Osteoblast (primary cell): ENCODE data around the gene DIRAS1. TPM values are rescaled to one million over a fixed set of nuclear protein-coding genes. Genes with fewer than 3 reads are reported as not detected.

Experiments used
- DNase-seq: peaks from one replicate; pipeline ENCODE4 v3.0.0; 2011; ENCODE audit warnings: low spot score, mixed read lengths; ENCODE audit not compliant: insufficient read length; ENCODE audit errors: missing footprints
- H2AFZ ChIP-seq: 2 replicates; pipeline ENCODE4 v1.6.0; 2011; ENCODE audit warnings: mild to moderate bottlenecking, low read length
- H3K27ac ChIP-seq: 2 replicates; pipeline ENCODE4 v1.5.1; 2011; ENCODE audit warnings: mild to moderate bottlenecking, low read depth, low read length, moderate library complexity
- H3K27me3 ChIP-seq: 2 replicates; pipeline ENCODE4 v1.6.0; 2012; ENCODE audit warnings: mild to moderate bottlenecking, control low read depth, inconsistent platforms, low read length, moderate library complexity; ENCODE audit not compliant: insufficient read depth
- H3K36me3 ChIP-seq: 2 replicates; pipeline ENCODE4 v1.5.1; 2011; ENCODE audit warnings: mild to moderate bottlenecking, low read length, control low read depth, moderate library complexity; ENCODE audit not compliant: insufficient read depth
- H3K4me1 ChIP-seq: 2 replicates; pipeline ENCODE4 v1.5.1; 2011; ENCODE audit warnings: mild to moderate bottlenecking, low read length, control low read depth, moderate library complexity; ENCODE audit not compliant: insufficient read depth
- H3K4me2 ChIP-seq: 2 replicates; pipeline ENCODE4 v1.6.0; 2011; ENCODE audit warnings: mild to moderate bottlenecking, low read length; ENCODE audit not compliant: insufficient read depth
- H3K4me3 ChIP-seq: fragments of 200-600 bp; sonication (generic); 3 replicates; pipeline ENCODE4 v1.5.1; 2012; ENCODE audit warnings: mild to moderate bottlenecking, low read length, inconsistent platforms; ENCODE audit not compliant: insufficient read depth
- H3K79me2 ChIP-seq: 2 replicates; pipeline ENCODE4 v1.6.0; 2012; ENCODE audit warnings: mild to moderate bottlenecking, low read length, control low read depth, inconsistent platforms; ENCODE audit not compliant: insufficient read depth
- H3K9me3 ChIP-seq: 2 replicates; pipeline ENCODE4 v1.5.1; 2011; ENCODE audit warnings: low read depth, low read length, control low read depth
- H4K20me1 ChIP-seq: 2 replicates; pipeline ENCODE4 v1.6.0; 2012; ENCODE audit warnings: mild to moderate bottlenecking, low read length, control low read depth; ENCODE audit not compliant: insufficient read depth
- total RNA-seq: library from RNA; depleted of rRNA; stranded (reverse); fragments of >200 nt; gene quantifications from 2 replicates; pipeline ENCODE4 v1.2.3, GENCODE V29; 2012
- TF ChIP-seq, protein P1 (sequence below): IDR thresholded peaks from 2 replicates; pipeline ENCODE4 v1.5.1; 2011; ENCODE audit warnings: mild to moderate bottlenecking, low read depth, low read length, moderate library complexity; ENCODE audit errors: extremely low read depth

Gene DIRAS1
- total RNA-seq, 1 donor = 14.8 TPM

DNA sequence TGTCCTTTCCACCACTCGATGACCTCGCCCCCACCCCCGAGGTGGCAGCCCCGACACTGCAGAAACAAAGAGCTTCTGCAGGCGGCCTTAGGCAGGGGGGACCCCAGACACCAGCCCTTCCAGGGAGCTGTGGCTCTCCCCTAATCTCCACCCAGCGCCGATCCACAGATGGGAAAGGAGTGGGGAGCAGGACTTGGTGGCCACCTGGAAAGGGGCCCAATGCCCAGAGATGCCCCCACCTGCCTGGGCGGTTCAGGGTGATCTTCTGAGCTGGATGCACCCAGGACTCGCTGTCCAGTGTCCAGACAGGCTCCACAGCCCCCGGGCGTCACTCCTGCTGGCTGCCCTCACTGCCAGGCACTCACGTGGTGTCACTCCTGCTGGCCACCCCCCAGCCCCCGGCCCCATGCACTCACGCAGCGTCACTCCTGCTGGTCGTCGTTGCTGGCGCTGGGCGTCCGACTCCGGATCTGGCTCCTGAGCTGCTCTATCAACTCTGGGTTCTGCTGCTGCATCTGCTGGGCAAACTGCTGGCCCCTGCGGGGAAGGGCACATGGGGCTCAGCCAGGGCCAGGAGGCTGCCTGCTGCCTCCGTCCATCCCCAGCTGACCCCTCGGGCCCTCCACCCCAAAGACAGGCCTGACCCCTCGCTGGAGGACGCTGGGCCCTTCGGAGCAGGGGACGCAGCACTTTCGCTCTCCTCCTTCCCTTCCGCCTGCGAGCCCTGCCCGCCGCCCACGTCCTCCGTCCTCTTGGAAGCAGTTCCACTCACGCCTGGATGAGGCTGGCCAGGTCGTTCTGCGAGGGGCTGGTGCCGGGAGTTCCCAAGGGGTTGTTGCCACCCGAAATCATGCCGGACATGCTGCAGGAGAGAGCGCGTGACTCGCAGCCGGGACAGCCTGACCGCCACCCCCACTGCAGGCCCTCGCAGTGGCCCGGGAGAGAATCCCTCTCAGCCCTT, 36.0 kb upstream of the DIRAS1 start:
- peaks cover 39% of the 10 kb centered on the region for H3K36me3 ChIP-seq
- peaks cover 2% of the 10 kb centered on the region for H4K20me1 ChIP-seq
- H3K4me1 ChIP-seq = no peaks in the 10 kb centered on the region

DNA sequence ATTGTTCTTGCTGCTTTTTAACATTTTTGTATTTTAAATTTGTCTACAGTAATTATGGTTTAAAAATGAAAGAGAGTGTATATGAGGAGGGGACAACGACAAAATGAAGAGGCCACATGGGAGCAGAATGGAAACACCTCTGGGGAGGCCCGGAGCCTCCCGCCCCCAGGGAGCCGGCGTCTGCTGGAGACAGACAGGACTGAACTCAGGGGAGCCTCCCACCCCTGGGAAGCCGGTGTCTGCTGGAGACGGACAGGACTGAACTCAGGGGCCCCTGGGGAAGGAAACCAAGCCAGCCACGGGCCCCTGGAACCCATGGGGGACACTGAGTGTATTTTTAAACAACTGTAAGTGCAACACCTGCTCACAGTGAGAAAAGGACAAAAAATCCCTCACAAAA, 35.3 kb upstream of the DIRAS1 start:
- no peak overlapping the region for H3K4me2 ChIP-seq
- no peaks in the 10 kb centered on the region for H3K79me2 ChIP-seq
- peaks cover 2% of the 10 kb centered on the region for H4K20me1 ChIP-seq
- H3K36me3 ChIP-seq = peaks cover 37% of the 10 kb centered on the region
- H3K27ac ChIP-seq = no peak overlapping the region
- no peaks in the 10 kb centered on the region for H3K4me1 ChIP-seq
- no peaks in the 10 kb centered on the region for H3K27me3 ChIP-seq
- TF ChIP-seq, protein P1, sequence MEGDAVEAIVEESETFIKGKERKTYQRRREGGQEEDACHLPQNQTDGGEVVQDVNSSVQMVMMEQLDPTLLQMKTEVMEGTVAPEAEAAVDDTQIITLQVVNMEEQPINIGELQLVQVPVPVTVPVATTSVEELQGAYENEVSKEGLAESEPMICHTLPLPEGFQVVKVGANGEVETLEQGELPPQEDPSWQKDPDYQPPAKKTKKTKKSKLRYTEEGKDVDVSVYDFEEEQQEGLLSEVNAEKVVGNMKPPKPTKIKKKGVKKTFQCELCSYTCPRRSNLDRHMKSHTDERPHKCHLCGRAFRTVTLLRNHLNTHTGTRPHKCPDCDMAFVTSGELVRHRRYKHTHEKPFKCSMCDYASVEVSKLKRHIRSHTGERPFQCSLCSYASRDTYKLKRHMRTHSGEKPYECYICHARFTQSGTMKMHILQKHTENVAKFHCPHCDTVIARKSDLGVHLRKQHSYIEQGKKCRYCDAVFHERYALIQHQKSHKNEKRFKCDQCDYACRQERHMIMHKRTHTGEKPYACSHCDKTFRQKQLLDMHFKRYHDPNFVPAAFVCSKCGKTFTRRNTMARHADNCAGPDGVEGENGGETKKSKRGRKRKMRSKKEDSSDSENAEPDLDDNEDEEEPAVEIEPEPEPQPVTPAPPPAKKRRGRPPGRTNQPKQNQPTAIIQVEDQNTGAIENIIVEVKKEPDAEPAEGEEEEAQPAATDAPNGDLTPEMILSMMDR = no peak
- peak; percentile 72 for DNase-seq
- H3K4me3 ChIP-seq = no peak overlapping the region
- no peaks in the 10 kb centered on the region for H3K9me3 ChIP-seq
- H2AFZ ChIP-seq = no peak overlapping the region

More for the DNA sequence above, 36.0 kb upstream of the DIRAS1 start:
- Histone ChIP-seq H3K27ac (no peak overlapping the region), H3K4me3 (no peak overlapping the region), H3K9me3 (no peaks in the 10 kb centered on the region), H3K27me3 (no peaks in the 10 kb centered on the region), H3K79me2 (no peaks in the 10 kb centered on the region), H3K4me2 (no peak overlapping the region), H2AFZ (no peak overlapping the region)
- DNase-seq = peak; percentile 88
- TF ChIP-seq, protein P1 = no peak

DNA sequence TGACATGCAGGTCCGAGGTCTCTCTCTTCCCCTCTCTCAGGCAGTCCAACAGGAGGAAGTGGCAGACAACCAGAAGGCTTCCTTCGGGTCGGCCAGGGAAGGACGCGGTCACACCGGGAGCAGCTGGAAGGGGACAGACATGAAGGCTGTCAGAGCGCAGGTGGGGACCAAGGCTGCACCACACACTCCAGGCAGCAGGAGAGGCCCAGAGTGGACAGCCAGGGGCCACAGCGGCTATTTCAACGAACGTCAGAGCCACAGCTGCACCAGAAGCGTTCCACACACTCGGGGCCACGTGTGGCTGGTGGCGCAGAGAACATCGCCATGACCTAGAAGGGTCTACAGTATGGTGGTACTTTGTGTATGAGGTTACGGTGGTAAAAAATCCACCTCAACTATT, 34.6 kb upstream of the DIRAS1 start:
- Histone ChIP-seq H4K20me1 (no peaks in the 10 kb centered on the region), H3K79me2 (no peaks in the 10 kb centered on the region), H3K27ac (no peak overlapping the region), H3K4me3 (no peak overlapping the region), H3K4me1 (no peaks in the 10 kb centered on the region), H3K36me3 (peaks cover 30% of the 10 kb centered on the region), H2AFZ (no peak overlapping the region), H3K9me3 (no peaks in the 10 kb centered on the region), H3K27me3 (no peaks in the 10 kb centered on the region), H3K4me2 (no peak overlapping the region)
- DNase-seq = peak; percentile 34
- TF ChIP-seq, protein P1 = no peak

DNA sequence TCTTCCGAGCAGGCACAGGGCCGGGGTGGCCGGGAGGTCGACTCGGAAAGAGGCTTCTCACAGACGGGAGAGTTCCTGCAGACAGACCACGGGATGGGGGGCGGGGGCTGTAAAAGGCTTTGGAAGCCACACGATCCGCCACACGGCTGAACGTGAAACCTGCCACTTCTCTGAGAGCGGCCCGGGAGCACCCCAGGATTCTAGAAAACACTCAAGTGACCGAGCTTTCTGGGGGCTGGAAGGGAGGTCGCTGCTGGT, 34.2 kb upstream of the DIRAS1 start:
- H3K4me2 ChIP-seq = no peak overlapping the region
- no peak overlapping the region for H3K27ac ChIP-seq
- no peak overlapping the region for H2AFZ ChIP-seq
- no peaks in the 10 kb centered on the region for H3K27me3 ChIP-seq
- H4K20me1 ChIP-seq = no peaks in the 10 kb centered on the region
- H3K9me3 ChIP-seq = no peaks in the 10 kb centered on the region
- no peak overlapping the region for H3K4me3 ChIP-seq
- no peak for DNase-seq
- peaks cover 26% of the 10 kb centered on the region for H3K36me3 ChIP-seq
- TF ChIP-seq, protein P1 = no peak
- no peaks in the 10 kb centered on the region for H3K4me1 ChIP-seq
- H3K79me2 ChIP-seq = no peaks in the 10 kb centered on the region
